HT-29 (cell line): ENCODE data around the gene PTPRD. TPM values are rescaled to one million over a fixed set of nuclear protein-coding genes. Genes with fewer than 3 reads are reported as not detected.
"Not testable (repeated sequence)": the region's sequence is repeated elsewhere in the genome, so short reads cannot be mapped to it uniquely, and the experiment has no call there.

Experiments
- DNase-seq: peaks from one replicate; pipeline ENCODE4 v3.0.0-alpha.2; 2015; ENCODE audit warnings: low spot score
- total RNA-seq: library from RNA; depleted of rRNA; stranded (reverse); fragments of >200 nt; shearing (Covaris generic); gene quantifications from 2 replicates; pipeline ENCODE4 v1.2.3, GENCODE V29; 2014

Gene PTPRD
- total RNA-seq, 1 experiment from 2014 or later, result not detected

- no peak for DNase-seq
Observed at GRCh38 chr9:9504869-9505268, 1107.9 kb downstream of the PTPRD start.

GRCh38 chr9:9499546-9499945 lies 1113.3 kb downstream of the PTPRD start:
- DNase-seq, result peak; percentile 5

GRCh38 chr9:9498846-9499245 lies 1114.0 kb downstream of the PTPRD start:
- DNase-seq, result no peak

GRCh38 chr9:9498128-9498527 lies 1114.7 kb downstream of the PTPRD start:
- DNase-seq, result no peak

- DNase-seq, result no peak
Observed at GRCh38 chr9:9494336-9494735, 1118.5 kb downstream of the PTPRD start.

GRCh38 chr9:9492506-9492905 lies 1120.3 kb downstream of the PTPRD start:
- no peak for DNase-seq

GRCh38 chr9:9489183-9489582 lies 1123.6 kb downstream of the PTPRD start:
- DNase-seq, result no peak

- no peak for DNase-seq
Observed at GRCh38 chr9:9483175-9483574, 1129.6 kb downstream of the PTPRD start.

GRCh38 chr9:9478741-9479140 lies 1134.1 kb downstream of the PTPRD start:
- no peak for DNase-seq

- no peak for DNase-seq
Observed at GRCh38 chr9:9469271-9469670, 1143.5 kb downstream of the PTPRD start.

- not testable (repeated sequence) for DNase-seq
Observed at GRCh38 chr9:9441874-9442273, 1170.9 kb downstream of the PTPRD start.

GRCh38 chr9:9437641-9438040 lies 1175.2 kb downstream of the PTPRD start:
- no peak for DNase-seq

GRCh38 chr9:9426454-9426853 lies 1186.3 kb downstream of the PTPRD start:
- DNase-seq, result not testable (repeated sequence)

GRCh38 chr9:9412241-9412640 lies 1200.6 kb downstream of the PTPRD start:
- no peak for DNase-seq

GRCh38 chr9:9410736-9411135 lies 1202.1 kb downstream of the PTPRD start:
- no peak for DNase-seq

- no peak for DNase-seq
Observed at GRCh38 chr9:9399982-9400381, 1212.8 kb downstream of the PTPRD start.

GRCh38 chr9:9396518-9396917 lies 1216.3 kb downstream of the PTPRD start:
- DNase-seq, result no peak

GRCh38 chr9:9395539-9395938 lies 1217.3 kb downstream of the PTPRD start:
- DNase-seq, result no peak

- peak; percentile 12 for DNase-seq
Observed at GRCh38 chr9:9392755-9393154, 1220.0 kb downstream of the PTPRD start.

- no peak for DNase-seq
Observed at GRCh38 chr9:9389904-9390303, 1222.9 kb downstream of the PTPRD start.

GRCh38 chr9:9387511-9388115 lies 1225.2 kb downstream of the PTPRD start:
- DNase-seq, result no peak

- DNase-seq, result no peak
Observed at GRCh38 chr9:9362332-9362731, 1250.5 kb downstream of the PTPRD start.

GRCh38 chr9:9352877-9353481 lies 1259.8 kb downstream of the PTPRD start:
- DNase-seq, result peak; percentile 17

- no peak for DNase-seq
Observed at GRCh38 chr9:9341203-9341602, 1271.6 kb downstream of the PTPRD start.
